ENCODE results near the gene AP3B1. TPM values are rescaled to one million over a fixed set of nuclear protein-coding genes. Genes with fewer than 3 reads are reported as not detected.

Gene AP3B1
- total and polyA plus RNA-seq, 5 donors = 19.0 to 28.0 (median 24.5) TPM

- intact Hi-C loops (cut with DNase I) = no loop called here
- H3K9me3 ChIP-seq (ENCODE audit: control insufficient read depth, low read length) = no peaks in the 10 kb centered on the region
- DNase-seq (no peak), ATAC-seq (no peak)
- no peak overlapping the region for H3K4me3 ChIP-seq (ENCODE audit: low read length)
- no peaks in the 10 kb centered on the region for H3K4me1 ChIP-seq (ENCODE audit: control insufficient read depth, insufficient read depth, low read length)
- 82% methylated on average over 3 of the region's 3 CpGs for WGBS
- no peaks in the 10 kb centered on the region for H3K27me3 ChIP-seq (ENCODE audit: control insufficient read depth, insufficient read depth)
- no peak overlapping the region for H3K27ac ChIP-seq (ENCODE audit: low read length)
These were observed 277.5 kb downstream of the AP3B1 start for GRCh38 chr5:78016863-78017529.

- Histone ChIP-seq H3K9me3 (ENCODE audit: control insufficient read depth, low read length) (no peaks in the 10 kb centered on the region), H3K27me3 (ENCODE audit: control insufficient read depth, insufficient read depth) (no peaks in the 10 kb centered on the region), H3K4me3 (ENCODE audit: low read length) (no peak overlapping the region), H3K4me1 (ENCODE audit: control insufficient read depth, insufficient read depth, low read length) (peaks cover 3% of the 10 kb centered on the region), H3K27ac (ENCODE audit: low read length) (no peak overlapping the region)
- peak; percentile 37 to 52 for ATAC-seq
- DNase-seq = no peak
- WGBS = 57% methylated on average over 5 of the region's 5 CpGs
- intact Hi-C loops (cut with DNase I) = loop anchor here in 1 of 4 donors (10.0 kb wide), 1 partner anchor 365 kb away; no protein-coding TSS in a partner anchor
These were observed 284.5 kb downstream of the AP3B1 start for GRCh38 chr5:78009937-78010527.

- whole genome bisulfite sequencing = 48% methylated on average over 1 of the region's 1 CpG
- intact Hi-C loops (cut with DNase I) = loop anchor here in 1 of 4 donors (10.0 kb wide), 1 partner anchor 364 kb away; no protein-coding TSS in a partner anchor
- no peak for ATAC-seq
These were observed 286.0 kb downstream of the AP3B1 start for GRCh38 chr5:78008356-78008967.

GRCh38 chr5:78007233-78007632 lies 287.3 kb downstream of the AP3B1 start:
- no peak for DNase-seq
- intact Hi-C loops (cut with DNase I) = loop anchor here in 1 of 4 donors (10.0 kb wide), 1 partner anchor 362 kb away; no protein-coding TSS in a partner anchor
- WGBS = 96% methylated on average over 3 of the region's 3 CpGs

More at GRCh38 chr5:78008356-78008967, 286.0 kb downstream of the AP3B1 start:
- Histone ChIP-seq H3K9me3 (ENCODE audit: control insufficient read depth, low read length) (no peaks in the 10 kb centered on the region), H3K27me3 (ENCODE audit: control insufficient read depth, insufficient read depth) (no peaks in the 10 kb centered on the region), H3K4me3 (ENCODE audit: low read length) (no peak overlapping the region), H3K27ac (ENCODE audit: low read length) (no peak overlapping the region), H3K4me1 (ENCODE audit: control insufficient read depth, insufficient read depth, low read length) (peaks cover 3% of the 10 kb centered on the region)
- no peak for DNase-seq

GRCh38 chr5:78006449-78006848 lies 288.0 kb downstream of the AP3B1 start:
- Histone ChIP-seq H3K27me3 (ENCODE audit: control insufficient read depth, insufficient read depth) (no peaks in the 10 kb centered on the region), H3K27ac (ENCODE audit: low read length) (no peak overlapping the region), H3K9me3 (ENCODE audit: control insufficient read depth, low read length) (no peaks in the 10 kb centered on the region), H3K4me3 (ENCODE audit: low read length) (no peak overlapping the region), H3K4me1 (ENCODE audit: control insufficient read depth, insufficient read depth, low read length) (peaks cover 3% of the 10 kb centered on the region)
- no peak for ATAC-seq
- DNase-seq = no peak
- WGBS = 98% methylated on average over 7 of the region's 7 CpGs
- intact Hi-C loops (cut with DNase I) = loop anchor here in 1 of 4 donors (10.0 kb wide), 1 partner anchor 362 kb away; no protein-coding TSS in a partner anchor

More at GRCh38 chr5:78007233-78007632, 287.3 kb downstream of the AP3B1 start:
- no peaks in the 10 kb centered on the region for H3K27me3 ChIP-seq (ENCODE audit: control insufficient read depth, insufficient read depth)
- no peak overlapping the region for H3K4me3 ChIP-seq (ENCODE audit: low read length)
- peaks cover 3% of the 10 kb centered on the region for H3K4me1 ChIP-seq (ENCODE audit: control insufficient read depth, insufficient read depth, low read length)
- H3K27ac ChIP-seq (ENCODE audit: low read length) = no peak overlapping the region
- H3K9me3 ChIP-seq (ENCODE audit: control insufficient read depth, low read length) = no peaks in the 10 kb centered on the region
- no peak for ATAC-seq

GRCh38 chr5:78005021-78005785 lies 289.3 kb downstream of the AP3B1 start:
- DNase-seq = no peak
- Histone ChIP-seq H3K9me3 (ENCODE audit: control insufficient read depth, low read length) (no peaks in the 10 kb centered on the region), H3K27me3 (ENCODE audit: control insufficient read depth, insufficient read depth) (no peaks in the 10 kb centered on the region), H3K4me1 (ENCODE audit: control insufficient read depth, insufficient read depth, low read length) (no peaks in the 10 kb centered on the region), H3K4me3 (ENCODE audit: low read length) (no peak overlapping the region), H3K27ac (ENCODE audit: low read length) (no peak overlapping the region)
- intact Hi-C loops (cut with DNase I) = loop anchor here in 1 of 4 donors (10.0 kb wide), 1 partner anchor 360 kb away; no protein-coding TSS in a partner anchor
- 73% methylated on average over 5 of the region's 5 CpGs for WGBS
- ATAC-seq = peak in 1 of 2 donors; percentile 19

- DNase-seq = no peak
- Histone ChIP-seq H3K4me3 (ENCODE audit: low read length) (no peak overlapping the region), H3K4me1 (ENCODE audit: control insufficient read depth, insufficient read depth, low read length) (no peaks in the 10 kb centered on the region), H3K27me3 (ENCODE audit: control insufficient read depth, insufficient read depth) (no peaks in the 10 kb centered on the region), H3K9me3 (ENCODE audit: control insufficient read depth, low read length) (no peaks in the 10 kb centered on the region), H3K27ac (ENCODE audit: low read length) (no peak overlapping the region)
- no peak for ATAC-seq
- intact Hi-C loops (cut with DNase I) = loop anchor here in 1 of 4 donors (10.0 kb wide), 1 partner anchor 360 kb away; no protein-coding TSS in a partner anchor
- WGBS = 91% methylated on average over 1 of the region's 1 CpG
These were observed 289.9 kb downstream of the AP3B1 start for GRCh38 chr5:78004559-78004958.

- DNase-seq = no peak
- Histone ChIP-seq H3K27me3 (ENCODE audit: control insufficient read depth, insufficient read depth) (no peaks in the 10 kb centered on the region), H3K27ac (ENCODE audit: low read length) (no peak overlapping the region), H3K9me3 (ENCODE audit: control insufficient read depth, low read length) (no peaks in the 10 kb centered on the region), H3K4me3 (ENCODE audit: low read length) (no peak overlapping the region), H3K4me1 (ENCODE audit: control insufficient read depth, insufficient read depth, low read length) (no peaks in the 10 kb centered on the region)
- intact Hi-C loops (cut with DNase I) = loop anchor here in 1 of 4 donors (10.0 kb wide), 1 partner anchor 359 kb away; no protein-coding TSS in a partner anchor
- WGBS = 96% methylated on average over 7 of the region's 7 CpGs
- ATAC-seq = no peak
These were observed 290.6 kb downstream of the AP3B1 start for GRCh38 chr5:78003919-78004318.

- Histone ChIP-seq H3K4me1 (ENCODE audit: control insufficient read depth, insufficient read depth, low read length) (no peaks in the 10 kb centered on the region), H3K27ac (ENCODE audit: low read length) (no peak overlapping the region), H3K27me3 (ENCODE audit: control insufficient read depth, insufficient read depth) (no peaks in the 10 kb centered on the region), H3K4me3 (ENCODE audit: low read length) (no peak overlapping the region), H3K9me3 (ENCODE audit: control insufficient read depth, low read length) (no peaks in the 10 kb centered on the region)
- no peak for DNase-seq
- no peak for ATAC-seq
- intact Hi-C loops (cut with DNase I) = loop anchor here in 1 of 4 donors (10.0 kb wide), 1 partner anchor 359 kb away; no protein-coding TSS in a partner anchor
- WGBS = 92% methylated on average over 5 of the region's 5 CpGs
These were observed 291.0 kb downstream of the AP3B1 start for GRCh38 chr5:78003450-78003849.

- H3K4me3 ChIP-seq (ENCODE audit: low read length) = no peak overlapping the region
- no peak for DNase-seq
- H3K27me3 ChIP-seq (ENCODE audit: control insufficient read depth, insufficient read depth) = no peaks in the 10 kb centered on the region
- no peaks in the 10 kb centered on the region for H3K4me1 ChIP-seq (ENCODE audit: control insufficient read depth, insufficient read depth, low read length)
- WGBS = 58% methylated on average over 1 of the region's 1 CpG
- peak in 1 of 2 donors; percentile 31 for ATAC-seq
- no peak overlapping the region for H3K27ac ChIP-seq (ENCODE audit: low read length)
- intact Hi-C loops (cut with DNase I) = loop anchor here in 1 of 4 donors (10.0 kb wide), 1 partner anchor 358 kb away; no protein-coding TSS in a partner anchor
- H3K9me3 ChIP-seq (ENCODE audit: control insufficient read depth, low read length) = no peaks in the 10 kb centered on the region
These were observed 291.8 kb downstream of the AP3B1 start for GRCh38 chr5:78002690-78003089.
